Activated T-cell treated with anti-CD3 and anti-CD28 coated beads, Interleukin-2, amount 50 U/mL, for 72 hours (primary cell): Measurements from ENCODE around the gene VSTM2B. TPM values are rescaled to one million over a fixed set of nuclear protein-coding genes. Genes with fewer than 3 reads are reported as not detected.
"Not testable (repeated sequence)": the region's sequence is repeated elsewhere in the genome, so short reads cannot be mapped to it uniquely, and the experiment has no call there.

Experiments
- ATAC-seq, 2 donors: fragments of 150-1000 bp; cut with Tn5 transposase; replicated peaks in 1 of 2; 2 replicates each; pipeline ENCODE4 v1.10.0; 2021; ENCODE audit warnings: moderate library complexity in 2 of 2, mild to moderate bottlenecking in 1 of 2
- DNase-seq, 2 donors: peaks; one replicate each; pipeline ENCODE4 v3.0.0; 2021 to 2022; ENCODE audit warnings: mixed read lengths in 1 of 2
- H3K27ac Mint-ChIP-seq: one replicate; pipeline ENCODE4 v1.8.0; 2022; ENCODE audit warnings: mild to moderate bottlenecking, moderate library complexity, mixed read lengths
- H3K27me3 Mint-ChIP-seq: one replicate; pipeline ENCODE4 v1.8.0; 2022; ENCODE audit warnings: low read depth, mixed read lengths
- H3K36me3 Mint-ChIP-seq, 2 donors: one replicate each; pipeline ENCODE4 v1.8.0; 2022; ENCODE audit warnings: mixed read lengths in 2 of 2, mild to moderate bottlenecking in 1 of 2; ENCODE audit not compliant: insufficient read depth in 2 of 2
- H3K4me1 Mint-ChIP-seq: one replicate; pipeline ENCODE4 v1.8.0; 2022; ENCODE audit warnings: low read depth, mixed read lengths
- H3K4me3 Mint-ChIP-seq, 2 donors: one replicate each; pipeline ENCODE4 v1.8.0; 2022; ENCODE audit warnings: mild to moderate bottlenecking in 2 of 2, mixed read lengths in 2 of 2, moderate library complexity in 2 of 2
- H3K9me3 Mint-ChIP-seq, 2 donors: one replicate each; pipeline ENCODE4 v1.8.0; 2022; ENCODE audit warnings: mixed read lengths in 2 of 2
- total RNA-seq, 2 donors: library from RNA; stranded (reverse); gene quantifications; one replicate each; pipeline ENCODE4 v1.2.3, GENCODE V29; 2022

The VSTM2B gene
- total RNA-seq, 2 donors from 2014 or later: not detected

DNA sequence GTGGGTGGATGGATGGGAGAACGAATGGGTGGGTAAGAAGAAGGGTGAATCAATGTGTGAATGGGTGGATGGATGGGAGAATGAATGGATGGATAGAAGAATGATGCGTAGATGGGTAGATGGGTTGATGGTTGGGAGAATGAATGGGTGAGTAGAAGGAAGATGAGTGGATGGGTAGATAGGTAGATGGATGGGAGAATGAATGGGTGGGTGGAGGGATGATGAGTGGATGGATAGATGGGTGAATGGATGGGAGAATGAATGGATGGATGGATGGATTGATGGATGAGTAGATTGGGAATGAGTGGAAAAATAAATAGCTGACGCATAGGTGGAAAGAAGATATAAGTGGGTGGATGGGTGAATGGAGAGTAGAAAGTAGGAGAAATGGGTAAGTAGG, 16.5 kb downstream of the VSTM2B start:
- ATAC-seq (no peak), DNase-seq (no peak)
- Mint-ChIP-seq H3K27ac (no peak overlapping the region), H3K36me3 (no peaks in the 10 kb centered on the region), H3K27me3 (peaks cover 31% of the 10 kb centered on the region), H3K4me1 (no peaks in the 10 kb centered on the region), H3K9me3 (peaks cover 0 to 6% of the 10 kb centered on the region in 2 donors), H3K4me3 (no peak overlapping the region)

DNA sequence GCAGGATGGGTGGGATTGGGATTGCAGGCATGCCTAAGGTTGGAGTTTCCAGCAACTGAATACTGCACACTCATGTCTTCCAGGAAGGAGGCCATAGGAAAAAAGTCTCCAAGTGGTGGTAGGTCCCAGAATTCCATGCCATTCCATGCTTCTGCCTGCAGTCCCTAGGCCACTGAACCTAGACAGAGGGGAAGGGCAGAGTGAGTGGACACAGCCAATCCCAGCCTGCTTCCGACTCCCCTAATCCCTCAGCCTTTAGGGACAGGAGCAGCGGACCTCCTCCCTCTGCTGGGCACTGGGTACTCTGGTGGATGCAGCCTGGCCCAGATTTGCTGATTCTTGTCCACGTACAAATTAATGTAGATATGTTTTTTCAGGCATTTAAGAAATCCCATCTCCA, 17.0 kb downstream of the VSTM2B start:
- Mint-ChIP-seq H3K27ac (no peak overlapping the region), H3K27me3 (peaks cover 36% of the 10 kb centered on the region), H3K9me3 (peaks cover 0 to 6% of the 10 kb centered on the region in 2 donors), H3K4me3 (no peak overlapping the region), H3K36me3 (no peaks in the 10 kb centered on the region), H3K4me1 (no peaks in the 10 kb centered on the region)
- ATAC-seq (no peak), DNase-seq (no peak)

DNA sequence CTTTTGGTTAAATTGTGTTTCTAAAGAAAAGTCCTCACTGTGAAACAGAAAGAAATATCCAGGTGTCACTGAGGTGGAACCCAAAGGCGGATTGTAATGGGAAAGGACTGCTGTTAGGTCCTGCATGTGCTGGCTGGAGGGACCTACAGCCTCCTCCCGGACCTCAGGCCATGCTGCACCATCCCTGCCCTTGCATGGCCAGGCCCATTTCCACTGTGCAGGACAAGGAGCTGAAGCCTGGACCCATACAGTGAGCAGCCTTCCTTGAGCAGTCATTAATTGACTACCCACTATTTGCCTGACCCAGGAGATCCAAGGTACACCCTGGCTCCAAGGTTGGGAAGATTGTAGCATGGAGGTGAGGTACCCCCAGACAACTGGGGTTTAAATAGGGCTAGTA, 17.6 kb downstream of the VSTM2B start:
- ATAC-seq: no peak
- H3K4me3 Mint-ChIP-seq: no peak overlapping the region
- peaks cover 0 to 5% of the 10 kb centered on the region in 2 donors for H3K9me3 Mint-ChIP-seq
- H3K4me1 Mint-ChIP-seq: no peaks in the 10 kb centered on the region
- no peak overlapping the region for H3K27ac Mint-ChIP-seq
- peaks cover 31% of the 10 kb centered on the region for H3K27me3 Mint-ChIP-seq
- DNase-seq: no peak
- no peaks in the 10 kb centered on the region for H3K36me3 Mint-ChIP-seq

DNA sequence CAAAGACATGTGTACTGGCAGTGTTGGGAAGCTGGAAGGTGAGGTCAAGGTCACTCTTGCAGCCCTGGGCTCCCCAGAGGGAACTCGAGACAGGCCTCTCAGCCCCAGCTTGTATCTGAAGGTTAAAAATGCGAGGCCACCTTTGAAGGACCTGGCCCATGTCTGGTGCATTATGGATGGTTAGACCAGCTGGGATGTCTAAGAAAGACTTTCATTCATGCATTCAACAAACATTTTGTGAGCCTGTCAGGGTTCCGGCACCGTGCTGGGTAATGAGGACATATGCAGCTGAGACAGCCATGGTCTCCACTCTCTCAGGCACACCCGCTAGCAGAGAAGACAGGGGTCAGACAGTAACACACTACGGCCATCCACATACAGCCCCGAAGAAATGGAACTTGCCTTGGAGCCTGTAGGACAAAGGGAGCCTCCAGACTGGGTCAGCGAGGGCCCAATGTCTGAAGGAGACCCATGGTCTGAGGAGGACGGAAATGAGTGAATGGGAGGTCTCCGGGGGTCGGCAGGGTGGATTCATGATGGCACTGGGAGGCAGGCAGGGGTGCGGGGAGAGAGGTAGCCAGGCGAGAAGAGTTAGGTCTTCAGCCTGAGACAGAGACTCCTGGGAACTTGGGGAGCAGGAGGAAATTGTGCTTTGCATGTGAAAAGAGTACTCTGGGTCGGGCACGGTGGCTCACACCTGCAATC, 19.0 kb downstream of the VSTM2B start:
- DNase-seq (no peak), ATAC-seq (no peak)
- no peaks in the 10 kb centered on the region for H3K4me1 Mint-ChIP-seq
- no peaks in the 10 kb centered on the region for H3K36me3 Mint-ChIP-seq
- H3K4me3 Mint-ChIP-seq: no peak overlapping the region
- peaks cover 22% of the 10 kb centered on the region for H3K27me3 Mint-ChIP-seq
- H3K27ac Mint-ChIP-seq: no peak overlapping the region
- H3K9me3 Mint-ChIP-seq: peaks cover 0 to 4% of the 10 kb centered on the region in 2 donors

DNA sequence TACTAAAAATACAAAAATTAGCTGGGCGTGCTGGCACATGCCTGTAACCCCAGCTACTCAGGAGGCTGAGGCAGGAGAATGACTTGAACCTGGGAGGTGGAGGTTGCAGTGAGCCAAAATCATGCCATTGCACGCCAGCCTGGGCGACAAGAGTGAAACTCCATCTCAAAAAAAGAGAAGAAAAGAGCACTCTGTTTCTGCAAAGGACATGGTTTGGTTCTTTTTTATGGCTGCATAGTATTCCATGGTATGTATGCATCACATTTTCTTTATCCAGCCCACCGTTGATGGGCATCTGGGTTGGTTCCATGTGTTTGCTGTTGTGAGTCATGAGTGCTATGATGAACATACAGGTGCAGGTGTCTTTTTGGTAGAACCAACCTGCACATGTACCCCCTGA, 19.7 kb downstream of the VSTM2B start:
- peaks cover 23% of the 10 kb centered on the region for H3K27me3 Mint-ChIP-seq
- ATAC-seq, H3K9me3 Mint-ChIP-seq, H3K36me3 Mint-ChIP-seq, H3K4me1 Mint-ChIP-seq, H3K27ac Mint-ChIP-seq, DNase-seq, H3K4me3 Mint-ChIP-seq: not testable (repeated sequence)

GRCh38 chr19:29545866-29546582, 20.2 kb downstream of the VSTM2B start:
- H3K27me3 Mint-ChIP-seq: peaks cover 27% of the 10 kb centered on the region
- ATAC-seq (no peak), DNase-seq (no peak)
- H3K27ac Mint-ChIP-seq: no peak overlapping the region
- peaks cover 0 to 4% of the 10 kb centered on the region in 2 donors for H3K9me3 Mint-ChIP-seq
- H3K36me3 Mint-ChIP-seq: no peaks in the 10 kb centered on the region
- H3K4me3 Mint-ChIP-seq: no peak overlapping the region
- no peaks in the 10 kb centered on the region for H3K4me1 Mint-ChIP-seq

DNA sequence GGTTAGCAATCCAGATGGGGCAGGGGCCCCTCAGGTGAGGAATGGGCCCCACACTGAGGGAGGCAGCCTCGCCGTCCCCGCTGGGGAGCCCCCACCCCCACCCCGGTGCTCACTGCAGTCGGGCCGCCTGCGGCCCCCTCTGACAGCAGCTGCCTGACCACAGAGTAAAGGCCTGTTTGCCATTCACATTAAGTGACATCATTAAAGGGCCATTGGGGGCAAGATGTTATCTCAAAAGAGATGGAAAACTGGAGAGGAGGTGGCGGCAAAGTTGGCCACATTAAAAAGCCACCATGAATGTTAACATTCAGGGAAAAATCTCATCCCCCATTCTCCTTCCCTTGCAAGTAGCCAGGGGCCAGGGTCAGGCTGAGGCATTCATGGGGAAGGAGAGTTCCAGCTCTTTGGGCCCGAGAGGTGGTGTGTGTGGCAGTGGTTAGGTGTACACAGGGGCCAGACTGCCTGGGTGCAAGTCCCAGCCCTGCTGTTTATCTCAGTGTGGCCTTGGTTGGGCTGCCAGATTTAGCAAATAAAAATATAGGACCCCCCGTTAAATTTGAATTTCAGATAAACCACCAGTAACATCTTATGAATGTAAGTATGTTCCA, 20.9 kb downstream of the VSTM2B start:
- ATAC-seq: no peak

DNA sequence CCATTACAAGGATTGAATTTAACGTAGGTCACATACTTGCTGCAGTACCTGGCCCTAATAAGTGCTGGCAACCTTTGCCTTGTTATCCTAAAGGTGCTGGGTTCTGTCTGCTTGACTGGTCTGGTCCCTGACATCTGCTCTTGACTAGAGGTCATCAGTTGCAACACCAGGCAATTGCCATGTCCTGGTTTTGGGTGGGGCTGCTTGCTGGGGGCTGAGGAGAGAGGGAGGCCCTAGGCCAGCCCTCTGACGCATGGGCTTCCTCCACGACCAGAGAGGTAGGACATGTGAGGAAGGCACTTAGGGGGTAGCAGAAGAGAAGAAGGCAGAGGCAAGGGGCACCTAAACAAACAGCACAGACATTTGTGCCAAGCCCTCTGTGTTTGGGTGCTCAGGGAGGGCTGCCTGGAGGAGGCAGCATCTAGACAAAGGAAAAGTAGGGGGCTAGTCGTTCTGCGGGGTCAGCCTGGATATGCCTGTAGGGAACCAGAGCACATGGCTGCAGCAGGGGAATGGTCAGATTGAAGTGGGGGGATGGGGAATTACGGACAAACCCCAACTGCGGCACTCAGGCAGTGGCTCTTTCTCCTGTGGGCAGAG, 21.7 kb downstream of the VSTM2B start:
- Mint-ChIP-seq H3K4me3 (no peak overlapping the region), H3K27me3 (peaks cover 27% of the 10 kb centered on the region), H3K4me1 (no peaks in the 10 kb centered on the region), H3K27ac (peak overlapping the region; percentile 30), H3K36me3 (no peaks in the 10 kb centered on the region), H3K9me3 (peaks cover 0 to 4% of the 10 kb centered on the region in 2 donors)
- ATAC-seq: no peak
- DNase-seq: no peak

More for the DNA sequence above, 20.9 kb downstream of the VSTM2B start:
- no peak for DNase-seq
- no peaks in the 10 kb centered on the region for H3K4me1 Mint-ChIP-seq
- H3K27ac Mint-ChIP-seq: no peak overlapping the region
- H3K4me3 Mint-ChIP-seq: no peak overlapping the region
- peaks cover 27% of the 10 kb centered on the region for H3K27me3 Mint-ChIP-seq
- H3K36me3 Mint-ChIP-seq: no peaks in the 10 kb centered on the region
- peaks cover 0 to 4% of the 10 kb centered on the region in 2 donors for H3K9me3 Mint-ChIP-seq

DNA sequence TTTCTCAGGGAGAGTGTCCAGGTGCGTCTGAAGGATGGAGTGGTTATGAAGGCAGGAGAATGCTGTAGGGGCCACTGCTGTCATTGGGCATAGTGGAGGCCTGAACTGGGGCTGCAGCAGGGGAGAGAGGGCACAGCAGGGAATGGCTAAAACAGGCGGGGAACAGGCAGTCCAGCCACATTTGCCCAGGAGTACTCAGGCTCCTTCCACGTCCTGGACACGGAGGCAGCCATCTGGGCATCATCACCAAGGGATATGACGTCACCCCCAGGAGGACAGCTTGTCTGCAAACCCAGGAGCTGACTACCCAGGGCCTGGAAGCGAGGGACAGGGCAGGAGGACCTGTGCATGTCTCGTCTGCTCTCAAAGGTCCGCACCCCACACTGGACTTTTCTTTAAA, 22.2 kb downstream of the VSTM2B start:
- Mint-ChIP-seq H3K4me3 (no peak overlapping the region), H3K27ac (no peak overlapping the region), H3K27me3 (peaks cover 27% of the 10 kb centered on the region), H3K9me3 (peaks cover 0 to 4% of the 10 kb centered on the region in 2 donors), H3K36me3 (no peaks in the 10 kb centered on the region), H3K4me1 (no peaks in the 10 kb centered on the region)
- no peak for ATAC-seq
- DNase-seq: no peak

- DNase-seq (no peak), ATAC-seq (no peak)
- Mint-ChIP-seq H3K4me3 (no peak overlapping the region), H3K4me1 (no peaks in the 10 kb centered on the region), H3K27ac (no peak overlapping the region), H3K9me3 (peaks cover 3 to 7% of the 10 kb centered on the region in 2 donors), H3K36me3 (peaks cover 3% of the 10 kb centered on the region in 2 donors), H3K27me3 (peaks cover 27% of the 10 kb centered on the region)
Observed at GRCh38 chr19:29548483-29549085, 22.8 kb downstream of the VSTM2B start.

- no peak for ATAC-seq
Observed at GRCh38 chr19:29549105-29550070, 23.6 kb downstream of the VSTM2B start.

GRCh38 chr19:29550896-29551295, 25.1 kb downstream of the VSTM2B start:
- Mint-ChIP-seq H3K27me3 (peaks cover 32% of the 10 kb centered on the region), H3K27ac (no peak overlapping the region), H3K9me3 (peaks cover 15 to 21% of the 10 kb centered on the region in 2 donors), H3K4me3 (no peak overlapping the region), H3K4me1 (no peaks in the 10 kb centered on the region), H3K36me3 (peaks cover 9 to 17% of the 10 kb centered on the region in 2 donors)
- ATAC-seq: no peak
- DNase-seq: no peak

More at GRCh38 chr19:29549105-29550070, 23.6 kb downstream of the VSTM2B start:
- DNase-seq: no peak
- Mint-ChIP-seq H3K36me3 (peaks cover 6 to 7% of the 10 kb centered on the region in 2 donors), H3K27ac (no peak overlapping the region), H3K27me3 (peaks cover 30% of the 10 kb centered on the region), H3K4me1 (no peaks in the 10 kb centered on the region), H3K4me3 (no peak overlapping the region), H3K9me3 (peaks cover 6 to 15% of the 10 kb centered on the region in 2 donors)
